Trophoblast cell (in vitro differentiated cells and primary cell): ENCODE measurements around the gene MGAT5.

Source experiments
- DNase-seq, 2 donors: peaks; one replicate each; pipeline ENCODE4 v3.0.0-alpha.2; 2016
- H2AFZ ChIP-seq: 2 replicates; pipeline ENCODE4 v1.6.1; 2013; ENCODE audit warnings: low read length, moderate library complexity, mild to moderate bottlenecking; ENCODE audit not compliant: insufficient read depth, poor library complexity
- H2AK5ac ChIP-seq: 2 replicates; pipeline ENCODE4 v1.6.1; 2013; ENCODE audit warnings: mild to moderate bottlenecking, low read length
- H2BK120ac ChIP-seq: 2 replicates; pipeline ENCODE4 v1.6.1; 2013; ENCODE audit warnings: low read length, mild to moderate bottlenecking, moderate library complexity; ENCODE audit not compliant: insufficient read depth, poor library complexity
- H2BK12ac ChIP-seq: 2 replicates; pipeline ENCODE4 v1.6.1; 2013; ENCODE audit warnings: mild to moderate bottlenecking, low read length, moderate library complexity
- H2BK5ac ChIP-seq: 2 replicates; pipeline ENCODE4 v1.6.1; 2013; ENCODE audit warnings: low read length, low read depth, moderate library complexity, mild to moderate bottlenecking; ENCODE audit not compliant: poor library complexity
- H3K14ac ChIP-seq: 2 replicates; pipeline ENCODE4 v1.6.1; 2013; ENCODE audit warnings: mild to moderate bottlenecking, low read length
- H3K18ac ChIP-seq: 2 replicates; pipeline ENCODE4 v1.6.1; 2013; ENCODE audit warnings: mild to moderate bottlenecking, low read length
- H3K23ac ChIP-seq: 2 replicates; pipeline ENCODE4 v1.6.1; 2013; ENCODE audit warnings: low read length
- H3K27ac ChIP-seq: 2 replicates; pipeline ENCODE4 v1.5.1; 2013; ENCODE audit warnings: low read depth, mild to moderate bottlenecking, inconsistent platforms, low read length, moderate library complexity
- H3K27me3 ChIP-seq: 2 replicates; pipeline ENCODE4 v1.6.1; 2013; ENCODE audit warnings: inconsistent platforms, mild to moderate bottlenecking, low read length, moderate library complexity; ENCODE audit not compliant: insufficient read depth
- H3K36me3 ChIP-seq, 2 experiments: 1 replicate in 1 of 2; 2 replicates in 1 of 2; pipeline ENCODE4 v1.6.1; 2013; ENCODE audit warnings: low read length in 2 of 2, mild to moderate bottlenecking in 2 of 2, moderate library complexity in 1 of 2; ENCODE audit not compliant: insufficient read depth in 2 of 2, control insufficient read depth in 1 of 2
- H3K4ac ChIP-seq: 2 replicates; pipeline ENCODE4 v1.6.1; 2013; ENCODE audit warnings: low read depth, mild to moderate bottlenecking, low read length, moderate library complexity
- H3K4me1 ChIP-seq, 2 experiments: 1 replicate in 1 of 2; 2 replicates in 1 of 2; pipeline ENCODE4 v1.6.1; 2013; ENCODE audit warnings: low read length in 2 of 2, mild to moderate bottlenecking in 2 of 2, moderate library complexity in 1 of 2; ENCODE audit not compliant: insufficient read depth in 2 of 2, control insufficient read depth in 1 of 2
- H3K4me2 ChIP-seq: 2 replicates; pipeline ENCODE4 v1.6.1; 2013; ENCODE audit warnings: inconsistent platforms, mild to moderate bottlenecking, low read length, moderate library complexity
- H3K4me3 ChIP-seq: 2 replicates; pipeline ENCODE4 v1.5.1; 2013; ENCODE audit warnings: mild to moderate bottlenecking, low read depth, low read length, inconsistent platforms
- H3K79me1 ChIP-seq: one replicate; pipeline ENCODE4 v1.6.1; 2013; ENCODE audit warnings: low read length
- H3K79me2 ChIP-seq: 2 replicates; pipeline ENCODE4 v1.6.1; 2013; ENCODE audit warnings: low read length, mild to moderate bottlenecking; ENCODE audit not compliant: control insufficient read depth, insufficient read depth, poor library complexity
- H3K9ac ChIP-seq: 2 replicates; pipeline ENCODE4 v1.6.1; 2013; ENCODE audit warnings: mild to moderate bottlenecking, low read length
- H3K9me3 ChIP-seq: 2 replicates; pipeline ENCODE4 v1.6.1; 2013; ENCODE audit warnings: low read depth, mild to moderate bottlenecking, control low read depth, inconsistent platforms, low read length; ENCODE audit not compliant: insufficient read depth
- H4K12ac ChIP-seq: 2 replicates; pipeline ENCODE4 v1.6.1; 2013; ENCODE audit warnings: low read depth, mild to moderate bottlenecking, low read length, moderate library complexity
- H4K8ac ChIP-seq: 2 replicates; pipeline ENCODE4 v1.6.1; 2013; ENCODE audit warnings: low read depth, mild to moderate bottlenecking, low read length, moderate library complexity
- H4K91ac ChIP-seq: one replicate; pipeline ENCODE4 v1.6.1; 2013; ENCODE audit warnings: low read depth, mild to moderate bottlenecking, low read length, moderate library complexity
- WGBS: extraction: QIAGEN DNeasy Blood & Tissue Kit; methylation state at CpG from one replicate; pipeline ENCODE4 v1.1.7; 2013; ENCODE audit warnings: missing lambda C conversion rate; ENCODE audit not compliant: insufficient read length, insufficient coverage; ENCODE audit errors: extremely low coverage; 5-methylcytosine and 5-hydroxymethylcytosine counted together

Gene MGAT5

GRCh38 chr2:134305109-134305491 is 51.2 kb downstream of the MGAT5 start:
- no peak overlapping the region for H2AK5ac ChIP-seq
- H3K23ac ChIP-seq, result no peak overlapping the region
- H2BK120ac ChIP-seq, result no peak overlapping the region
- H2AFZ ChIP-seq, result no peak overlapping the region
- H4K91ac ChIP-seq, result no peak overlapping the region
- no peak overlapping the region for H3K4me3 ChIP-seq
- no peak overlapping the region for H4K8ac ChIP-seq
- H2BK12ac ChIP-seq, result no peak overlapping the region
- no peaks in the 10 kb centered on the region for H3K79me2 ChIP-seq
- H3K4me1 ChIP-seq, result peaks cover 0 to 3% of the 10 kb centered on the region in 2 experiments
- no peaks in the 10 kb centered on the region for H3K9me3 ChIP-seq
- H3K79me1 ChIP-seq, result no peaks in the 10 kb centered on the region
- no peaks in the 10 kb centered on the region for H3K36me3 ChIP-seq
- no CpG with 5 or more reads among the region's 5 CpGs for WGBS
- no peak overlapping the region for H3K27ac ChIP-seq
- H3K18ac ChIP-seq, result no peak overlapping the region
- no peak overlapping the region for H3K9ac ChIP-seq
- no peak overlapping the region for H2BK5ac ChIP-seq
- no peak overlapping the region for H3K4me2 ChIP-seq
- no peak for DNase-seq
- H3K4ac ChIP-seq, result no peak overlapping the region
- no peak overlapping the region for H3K14ac ChIP-seq
- H3K27me3 ChIP-seq, result no peaks in the 10 kb centered on the region
- H4K12ac ChIP-seq, result no peak overlapping the region

- Histone ChIP-seq H3K9ac (no peak overlapping the region), H4K12ac (no peak overlapping the region), H3K18ac (no peak overlapping the region), H4K8ac (no peak overlapping the region), H3K4me2 (no peak overlapping the region), H3K4me1 (peaks cover 0 to 3% of the 10 kb centered on the region in 2 experiments), H2BK12ac (no peak overlapping the region), H3K36me3 (no peaks in the 10 kb centered on the region), H3K27ac (no peak overlapping the region), H3K79me2 (no peaks in the 10 kb centered on the region), H3K4ac (no peak overlapping the region), H2AK5ac (no peak overlapping the region), H2BK5ac (no peak overlapping the region), H4K91ac (no peak overlapping the region), H3K23ac (no peak overlapping the region), H3K14ac (no peak overlapping the region), H2AFZ (no peak overlapping the region), H3K27me3 (no peaks in the 10 kb centered on the region), H3K4me3 (no peak overlapping the region), H2BK120ac (no peak overlapping the region), H3K79me1 (no peaks in the 10 kb centered on the region), H3K9me3 (no peaks in the 10 kb centered on the region)
- WGBS, result no CpG with 5 or more reads among the region's 2 CpGs
- DNase-seq, result peak; percentile 69 to 88
These were observed 52.6 kb downstream of the MGAT5 start for GRCh38 chr2:134306521-134306920.

- Histone ChIP-seq H3K4me1 (peaks cover 0 to 3% of the 10 kb centered on the region in 2 experiments), H2BK12ac (no peak overlapping the region), H2BK120ac (no peak overlapping the region), H3K79me2 (no peaks in the 10 kb centered on the region), H4K91ac (no peak overlapping the region), H2AFZ (no peak overlapping the region), H3K4me3 (no peak overlapping the region), H3K79me1 (no peaks in the 10 kb centered on the region), H3K9ac (no peak overlapping the region), H2BK5ac (no peak overlapping the region), H2AK5ac (no peak overlapping the region), H3K36me3 (no peaks in the 10 kb centered on the region), H4K8ac (no peak overlapping the region), H3K14ac (no peak overlapping the region), H3K23ac (no peak overlapping the region), H3K4ac (no peak overlapping the region), H3K27me3 (no peaks in the 10 kb centered on the region), H3K18ac (no peak overlapping the region), H3K9me3 (no peaks in the 10 kb centered on the region), H3K27ac (no peak overlapping the region), H3K4me2 (no peak overlapping the region), H4K12ac (no peak overlapping the region)
- no CpG with 5 or more reads among the region's 5 CpGs for WGBS
- no peak for DNase-seq
These were observed 53.5 kb downstream of the MGAT5 start for GRCh38 chr2:134307334-134307733.

- no peaks in the 10 kb centered on the region for H3K27me3 ChIP-seq
- H3K9me3 ChIP-seq, result no peaks in the 10 kb centered on the region
- no peak overlapping the region for H4K8ac ChIP-seq
- no peak overlapping the region for H3K27ac ChIP-seq
- no peak overlapping the region for H3K18ac ChIP-seq
- no peak overlapping the region for H2BK120ac ChIP-seq
- no peak overlapping the region for H2AK5ac ChIP-seq
- no peak overlapping the region for H3K9ac ChIP-seq
- no peak overlapping the region for H3K4me2 ChIP-seq
- no peak overlapping the region for H4K12ac ChIP-seq
- no peak overlapping the region for H3K4ac ChIP-seq
- H3K14ac ChIP-seq, result no peak overlapping the region
- peak in 1 of 2 donors; percentile 48 for DNase-seq
- no peak overlapping the region for H2BK12ac ChIP-seq
- no peaks in the 10 kb centered on the region for H3K79me2 ChIP-seq
- no peak overlapping the region for H4K91ac ChIP-seq
- H3K36me3 ChIP-seq, result no peaks in the 10 kb centered on the region
- no peak overlapping the region for H3K23ac ChIP-seq
- WGBS, result 100% methylated on average over 1 of the region's 3 CpGs
- H3K79me1 ChIP-seq, result no peaks in the 10 kb centered on the region
- H3K4me3 ChIP-seq, result no peak overlapping the region
- H2AFZ ChIP-seq, result no peak overlapping the region
- H3K4me1 ChIP-seq, result peaks cover 0 to 3% of the 10 kb centered on the region in 2 experiments
- no peak overlapping the region for H2BK5ac ChIP-seq
These were observed 54.9 kb downstream of the MGAT5 start for GRCh38 chr2:134308474-134309385.
